Iris pigment epithelial cell (primary cell): ENCODE measurements around the gene CD22.
"Not testable (repeated sequence)": the region's sequence is repeated elsewhere in the genome, so short reads cannot be mapped to it uniquely, and the experiment has no call there.

ENCODE experiments used
- DNase-seq: peaks from one replicate; pipeline ENCODE4 v3.0.0-alpha.2; 2011; ENCODE audit warnings: low read depth

CD22 gene

GRCh38 chr19:35359395-35359794 is 30.4 kb downstream of the CD22 start:
- not testable (repeated sequence) for DNase-seq

- DNase-seq = not testable (repeated sequence)
Observed at GRCh38 chr19:35360081-35360480, 31.1 kb downstream of the CD22 start.

- DNase-seq = no peak
Observed at GRCh38 chr19:35360880-35361420, 32.0 kb downstream of the CD22 start.

GRCh38 chr19:35362261-35363000 is 33.4 kb downstream of the CD22 start:
- DNase-seq = no peak

GRCh38 chr19:35363001-35363590 is 34.1 kb downstream of the CD22 start:
- no peak for DNase-seq

- no peak for DNase-seq
Observed at GRCh38 chr19:35363711-35364425, 34.9 kb downstream of the CD22 start.

- DNase-seq = no peak
Observed at GRCh38 chr19:35365303-35365702, 36.3 kb downstream of the CD22 start.

- no peak for DNase-seq
Observed at GRCh38 chr19:35368378-35368777, 39.4 kb downstream of the CD22 start.

- DNase-seq = no peak
Observed at GRCh38 chr19:35369522-35369921, 40.5 kb downstream of the CD22 start.

- DNase-seq = no peak
Observed at GRCh38 chr19:35370722-35371121, 41.7 kb downstream of the CD22 start, which contains the start of gene GPR42. Gene GPR42, plus strand, starts transcription at chr19:35371068. Its CDS starts 292 bp downstream, at chr19:35371360.

GRCh38 chr19:35373492-35373891 is 44.5 kb downstream of the CD22 start:
- no peak for DNase-seq

GRCh38 chr19:35374031-35374430 is 45.0 kb downstream of the CD22 start:
- not testable (repeated sequence) for DNase-seq

GRCh38 chr19:35375505-35376307 is 46.7 kb downstream of the CD22 start:
- no peak for DNase-seq

- no peak for DNase-seq
Observed at GRCh38 chr19:35377656-35378055, 48.7 kb downstream of the CD22 start.

GRCh38 chr19:35378356-35378755 is 49.4 kb downstream of the CD22 start:
- no peak for DNase-seq

GRCh38 chr19:35379545-35379944 is 50.6 kb downstream of the CD22 start:
- DNase-seq = not testable (repeated sequence)

GRCh38 chr19:35379992-35380391 is 51.0 kb downstream of the CD22 start:
- no peak for DNase-seq

GRCh38 chr19:35380450-35381124 is 51.6 kb downstream of the CD22 start:
- DNase-seq = no peak

GRCh38 chr19:35381318-35381717 is 52.3 kb downstream of the CD22 start:
- DNase-seq = no peak

GRCh38 chr19:35381926-35382325 is 52.9 kb downstream of the CD22 start:
- no peak for DNase-seq

- no peak for DNase-seq
Observed at GRCh38 chr19:35383536-35383935, 54.5 kb downstream of the CD22 start.
